Heart left ventricle (tissue), 16 donors: Measurements from ENCODE around the gene TMC6. TPM values are rescaled to one million over a fixed set of nuclear protein-coding genes. Genes with fewer than 3 reads are reported as not detected.
"Not testable (repeated sequence)": the region's sequence is repeated elsewhere in the genome, so short reads cannot be mapped to it uniquely, and the experiment has no call there.

Source experiments
- ATAC-seq, 4 donors: fragments of 200-7000 bp; cut with Tn5 transposase; one replicate each; pipeline ENCODE4 v1.9.1; 2020 to 2022; ENCODE audit warnings: moderate library complexity in 4 of 4, mild to moderate bottlenecking in 3 of 4, moderate number of reproducible peaks in 1 of 4
- DNase-seq, 5 donors: peaks; one replicate each; pipeline ENCODE4 v3.0.0-alpha.2; 2020
- H3K27ac ChIP-seq, 12 donors: fragments of 200-600 bp; sonication (generic) in 4 of 12; one replicate each; pipeline versions ENCODE4 v1.5.0 to v1.8.0; 2016 to 2022; ENCODE audit warnings: mild to moderate bottlenecking in 2 of 12
- H3K27me3 ChIP-seq, 9 donors: fragments of 200-600 bp; sonication (generic) in 2 of 9; one replicate each; pipeline versions ENCODE4 v1.5.1 to v1.8.0; 2016 to 2022; ENCODE audit warnings: mild to moderate bottlenecking in 3 of 9
- H3K36me3 ChIP-seq, 9 donors: fragments of 200-600 bp; sonication (generic) in 2 of 9; one replicate each; pipeline versions ENCODE4 v1.5.0 to v1.8.0; 2018 to 2022; ENCODE audit warnings: mild to moderate bottlenecking in 2 of 9
- H3K4me1 ChIP-seq, 12 donors: fragments of 200-600 bp; sonication (generic) in 4 of 12; one replicate each; pipeline versions ENCODE4 v1.5.0 to v1.8.0; 2016 to 2022; ENCODE audit warnings: mild to moderate bottlenecking in 3 of 12
- H3K4me3 ChIP-seq, 12 donors: fragments of 200-600 bp; sonication (generic) in 4 of 12; one replicate each; pipeline versions ENCODE4 v1.5.0 to v1.8.0; 2017 to 2022; ENCODE audit warnings: mild to moderate bottlenecking in 9 of 12, moderate library complexity in 4 of 12
- H3K9me3 ChIP-seq, 12 donors: fragments of 200-600 bp; sonication (generic) in 4 of 12; one replicate each; pipeline versions ENCODE4 v1.5.0 to v1.8.0; 2016 to 2022; ENCODE audit warnings: mild to moderate bottlenecking in 1 of 12
- CTCF ChIP-seq, 12 donors: fragments of 200-600 bp; sonication (generic) in 4 of 12; IDR thresholded peaks; one replicate each; pipeline versions ENCODE4 v1.5.0 to v1.8.0; 2018 to 2022; ENCODE audit warnings: antibody characterized with exemption in 12 of 12, mild to moderate bottlenecking in 5 of 12
- POLR2A ChIP-seq, 2 donors: fragments of 450-650 bp; IDR thresholded peaks; one replicate each; pipeline ENCODE4 v1.6.1; 2017; ENCODE audit warnings: antibody characterized with exemption in 2 of 2, mild to moderate bottlenecking in 2 of 2, moderate library complexity in 2 of 2
- WGBS, 4 donors: extraction: QIAGEN DNeasy Blood & Tissue Kit in 2 of 4; methylation state at CpG; one replicate each; pipeline versions ENCODE4 v1.1.5 to v1.1.7; 2013 to 2018; 5-methylcytosine and 5-hydroxymethylcytosine counted together
- intact Hi-C, 10 donors: fragments of 100-400 bp; cut with DNase I; formaldehyde crosslinking; loops; one replicate each; pipeline versions ENCODE4 v1.11.1 to v1.14.2; 2022
- polyA plus RNA-seq, 2 donors: library from polyadenylated mRNA; stranded (reverse); fragments of 200-250 nt; gene quantifications; one replicate each; pipeline ENCODE4 v1.2.3, GENCODE V29; 2013
- total RNA-seq, 9 donors: library from RNA; depleted of rRNA in 2 of 9; stranded (reverse); fragments of >200 nt in 2 of 9; fragmentation: NEBNext Ultra II Directional in 3 of 9; extraction: Animal tissue kit (Norgen Biotek cat#: 25700) in 3 of 9; gene quantifications; one replicate each; pipeline versions ENCODE4 v1.1.0 to v1.2.4, GENCODE V29; 2016 to 2023
- donor health status: ischemic (EF 13 %, LVEDD 7.1; RV severe dilation, severe dysfunction).
- donor health status: healthy with polysubstance abuse.
- donor health status: DM: no; HTN: yes; CAD: no.
- donor health status: DM: no; HTN: no; CAD: no.
- donor health status: ischemic (EF 25% LVEDD 6.9; RV normal size, moderate dysfunction).
- donor health status: ischemic (EF 25% LVEDD 5.7; RV mildly dilated, moderate dysfunction).
- donor health status: healthy.
- donor health status: DM: yes; HTN: yes; CAD: no.
- donor health status: ischemic (EF 35%, LVEDD 5.7; RV mildly dilated, moderate dysfunction).
- donor health status: nonischemic (EF 11% LVEDD 7.7; RV severe dilation, severe dysfunction).
- donor health status: DM: yes; HTN: yes; CAD: no.
- donor health status: PGD.
- donor health status: ischemic (EF 29% LVEDD 5.4; RV normal size, mild dysfunction).
- donor health status: nonischemic (EF 23%, LVEDD 6.1; RV moderate dilation, normal function).

Gene TMC6
- total and polyA plus RNA-seq, 11 donors: 31.2 to 139 (median 69.9) TPM

- no peaks in the 10 kb centered on the region for H3K27me3 ChIP-seq
- intact Hi-C loops: loop anchor here in 5 of 10 donors (2.0 to 10.0 kb wide), 4 partner anchors 42 to 66 kb away; no protein-coding TSS in a partner anchor
- H3K9me3 ChIP-seq: no peaks in the 10 kb centered on the region
- TF ChIP-seq POLR2A (IDR thresholded peaks at IDR 0.05) (no peak), CTCF (IDR thresholded peaks at IDR 0.05) (no peak)
- ATAC-seq: peak in 1 of 4 donors; percentile 23
- H3K27ac ChIP-seq: peak overlapping the region in 11 of 12 donors; percentile 6 to 84 (median 64)
- no peak overlapping the region for H3K4me3 ChIP-seq
- 53 to 67% (median 60%) methylated on average over 7 of the region's 7 CpGs for whole genome bisulfite sequencing, 4 donors
- peaks cover 0 to 42% (median 16%) of the 10 kb centered on the region in 12 donors for H3K4me1 ChIP-seq
- peaks cover 0 to 98% (median 87%) of the 10 kb centered on the region in 9 donors for H3K36me3 ChIP-seq
- DNase-seq: no peak
These were observed 45.6 kb downstream of the TMC6 start for GRCh38 chr17:78082988-78083387.

DNA sequence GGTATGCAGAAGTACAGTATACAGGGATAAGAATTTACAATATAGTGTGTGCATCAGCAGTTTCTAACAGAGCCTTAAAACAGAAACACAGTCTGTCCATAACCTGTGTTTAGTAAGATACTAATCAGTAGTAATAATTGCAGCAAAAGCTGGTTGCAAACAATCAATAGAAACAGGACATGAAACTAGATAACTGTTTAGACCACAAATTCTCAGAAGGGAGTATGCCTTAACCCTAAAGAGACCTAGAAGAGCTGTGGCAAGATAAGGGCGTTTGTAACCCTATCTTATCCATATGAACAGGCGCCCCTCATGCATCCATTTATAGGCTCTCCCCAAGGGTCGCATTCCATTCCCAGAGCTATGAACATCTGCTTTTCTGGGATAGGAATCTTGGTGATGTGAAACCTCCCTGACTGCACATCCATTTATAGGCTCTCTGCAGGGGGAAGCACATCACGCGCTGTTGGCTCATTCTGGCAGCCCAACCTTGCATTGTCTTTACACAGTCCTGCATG, 46.1 kb downstream of the TMC6 start:
- intact Hi-C loops: loop anchor here in 5 of 10 donors (2.0 to 10.0 kb wide), 4 partner anchors 42 to 65 kb away; no protein-coding TSS in a partner anchor
- H3K36me3 ChIP-seq: peaks cover 0 to 98% (median 87%) of the 10 kb centered on the region in 9 donors
- WGBS, 4 donors: 23 to 53% (median 39%) methylated on average over 5 of the region's 5 CpGs
- peak overlapping the region in 11 of 12 donors; percentile 10 to 84 (median 64) for H3K27ac ChIP-seq
- not testable (repeated sequence) for H3K9me3 ChIP-seq, H3K4me3 ChIP-seq, H3K27me3 ChIP-seq, ATAC-seq
- H3K4me1 ChIP-seq: peaks cover 0 to 42% (median 16%) of the 10 kb centered on the region in 12 donors
- DNase-seq: peak in 3 of 5 donors; percentile 37 to 60 (median 44)

GRCh38 chr17:78081551-78081950, 47.0 kb downstream of the TMC6 start:
- TF ChIP-seq POLR2A (IDR thresholded peaks at IDR 0.05) (no peak), CTCF (IDR thresholded peaks at IDR 0.05) (no peak)
- intact Hi-C loops: loop anchor here in 5 of 10 donors (5.0 to 10.0 kb wide), 3 partner anchors 54 to 64 kb away; no protein-coding TSS in a partner anchor
- no peaks in the 10 kb centered on the region for H3K27me3 ChIP-seq
- H3K27ac ChIP-seq: peak overlapping the region in 8 of 12 donors; percentile 19 to 84 (median 70)
- ATAC-seq (peak in 3 of 4 donors; percentile 10 to 38 (median 17)), DNase-seq (no peak)
- 52 to 74% (median 56%) methylated on average over 3 of the region's 3 CpGs for WGBS, 4 donors
- peaks cover 0 to 98% (median 87%) of the 10 kb centered on the region in 9 donors for H3K36me3 ChIP-seq
- no peak overlapping the region for H3K4me3 ChIP-seq
- no peaks in the 10 kb centered on the region for H3K9me3 ChIP-seq
- peaks cover 0 to 42% (median 16%) of the 10 kb centered on the region in 12 donors for H3K4me1 ChIP-seq

DNA sequence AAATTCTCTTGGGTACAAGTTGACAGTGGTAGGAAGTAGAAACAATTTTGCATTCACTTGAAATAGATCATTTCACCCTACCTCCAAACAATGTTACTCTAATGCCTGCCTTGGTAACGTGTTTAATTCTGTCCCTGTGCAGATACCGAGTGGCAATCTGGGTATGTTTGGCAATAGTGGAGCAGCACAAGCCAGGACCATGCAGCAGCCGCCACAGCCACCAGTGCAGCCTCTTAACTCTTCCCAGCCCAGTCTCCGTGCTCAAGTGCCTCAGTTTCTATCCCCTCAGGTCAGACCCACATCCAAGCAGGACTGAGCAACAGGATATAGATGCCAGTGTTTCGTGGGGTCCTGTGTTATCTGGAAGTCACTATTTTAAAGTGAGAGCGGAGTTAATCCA, 49.3 kb downstream of the TMC6 start:
- Histone ChIP-seq H3K36me3 (peaks cover 2 to 98% (median 93%) of the 10 kb centered on the region in 9 donors), H3K27me3 (no peaks in the 10 kb centered on the region), H3K4me1 (peaks cover 0 to 39% (median 16%) of the 10 kb centered on the region in 12 donors), H3K9me3 (no peaks in the 10 kb centered on the region), H3K4me3 (no peak overlapping the region), H3K27ac (peak overlapping the region in 10 of 12 donors; percentile 39 to 81 (median 70))
- TF ChIP-seq POLR2A (IDR thresholded peaks at IDR 0.05) (no peak), CTCF (IDR thresholded peaks at IDR 0.05) (no peak)
- 55 to 68% (median 64%) methylated on average over 6 of the region's 6 CpGs for WGBS, 4 donors
- DNase-seq (peak in 1 of 5 donors; percentile 55), ATAC-seq (peak; percentile 79 to 88 (median 87))
- intact Hi-C loops: loop anchor here in 1 of 10 donors (10.0 kb wide), 1 partner anchor 534 kb away; no protein-coding TSS in a partner anchor
